NCI-H510A treated with DMSO at 0.1 percent for 48 hours (cell line): Measurements from ENCODE around the gene ACSL6.

Experiments
- DNase-seq: peaks from one replicate; lab custom pipeline; 2025; lab: John Stamatoyannopoulos, UW

ACSL6 gene

GRCh38 chr5:131999441-132000240, 11.8 kb downstream of the ACSL6 start:
- no peak for DNase-seq

GRCh38 chr5:131999041-131999440, 12.4 kb downstream of the ACSL6 start:
- DNase-seq, result no peak

GRCh38 chr5:131998431-131999040, 12.9 kb downstream of the ACSL6 start:
- DNase-seq, result no peak

- no peak for DNase-seq
Observed at GRCh38 chr5:131997727-131998117, 13.7 kb downstream of the ACSL6 start.

- no peak for DNase-seq
Observed at GRCh38 chr5:131997026-131997726, 14.3 kb downstream of the ACSL6 start.

- no peak for DNase-seq
Observed at GRCh38 chr5:131996210-131997025, 15.0 kb downstream of the ACSL6 start.

- no peak for DNase-seq
Observed at GRCh38 chr5:131994533-131995226, 16.8 kb downstream of the ACSL6 start.

- no peak for DNase-seq
Observed at GRCh38 chr5:131994090-131994489, 17.4 kb downstream of the ACSL6 start.

GRCh38 chr5:131993676-131994075, 17.8 kb downstream of the ACSL6 start:
- no peak for DNase-seq

- no peak for DNase-seq
Observed at GRCh38 chr5:131992370-131992769, 19.1 kb downstream of the ACSL6 start.

- no peak for DNase-seq
Observed at GRCh38 chr5:131991593-131992324, 19.7 kb downstream of the ACSL6 start.

GRCh38 chr5:131990716-131991115, 20.7 kb downstream of the ACSL6 start:
- DNase-seq, result no peak

GRCh38 chr5:131988601-131989000, 22.9 kb downstream of the ACSL6 start:
- no peak for DNase-seq

- no peak for DNase-seq
Observed at GRCh38 chr5:131987251-131987650, 24.2 kb downstream of the ACSL6 start.

- no peak for DNase-seq
Observed at GRCh38 chr5:131986161-131986912, 25.1 kb downstream of the ACSL6 start.

- DNase-seq, result no peak
Observed at GRCh38 chr5:131984956-131985665, 26.3 kb downstream of the ACSL6 start.

- no peak for DNase-seq
Observed at GRCh38 chr5:131983244-131983771, 28.1 kb downstream of the ACSL6 start.

- no peak for DNase-seq
Observed at GRCh38 chr5:131981516-131981915, 29.9 kb downstream of the ACSL6 start.

- DNase-seq, result no peak
Observed at GRCh38 chr5:131980696-131981095, 30.8 kb downstream of the ACSL6 start.
